Psoas muscle (tissue), 8 donors: ENCODE data around the gene AFDN. TPM values are rescaled to one million over a fixed set of nuclear protein-coding genes. Genes with fewer than 3 reads are reported as not detected.

Source experiments
- ATAC-seq, 4 donors: fragments of 200-7000 bp; cut with Tn5 transposase; one replicate each; pipeline ENCODE4 v1.9.1; 2020; ENCODE audit warnings: moderate library complexity in 3 of 4, mild to moderate bottlenecking in 2 of 4
- DNase-seq, 2 donors: peaks; one replicate each; pipeline ENCODE4 v3.0.0-alpha.2; 2020
- H3K27ac ChIP-seq: fragments of 200-600 bp; one replicate; pipeline ENCODE4 v1.8.0; 2022
- H3K27me3 ChIP-seq, 3 donors: fragments of 200-600 bp in 1 of 3; one replicate each; pipeline versions ENCODE4 v1.6.1 to v1.8.0; 2013 to 2022; ENCODE audit warnings: low read length in 2 of 3, mild to moderate bottlenecking in 2 of 3, moderate library complexity in 1 of 3; ENCODE audit not compliant: insufficient read depth in 3 of 3
- H3K36me3 ChIP-seq, 2 donors: fragments of 200-600 bp in 1 of 2; one replicate each; pipeline versions ENCODE4 v1.6.1 to v1.8.0; 2013 to 2022; ENCODE audit warnings: low read depth in 1 of 2, mild to moderate bottlenecking in 1 of 2, moderate library complexity in 1 of 2; ENCODE audit not compliant: insufficient read depth in 1 of 2
- H3K4me1 ChIP-seq: fragments of 200-600 bp; one replicate; pipeline ENCODE4 v1.8.0; 2022
- H3K4me3 ChIP-seq: fragments of 200-600 bp; one replicate; pipeline ENCODE4 v1.8.0; 2022; ENCODE audit warnings: mild to moderate bottlenecking
- H3K9me3 ChIP-seq: fragments of 200-600 bp; one replicate; pipeline ENCODE4 v1.8.0; 2022
- WGBS, 3 donors: extraction: QIAGEN DNeasy Blood & Tissue Kit; methylation state at CpG; one replicate each; pipeline versions ENCODE4 v1.1.6 to v1.1.7; 2013; 5-methylcytosine and 5-hydroxymethylcytosine counted together
- intact Hi-C, 2 donors: fragments of 100-400 bp; cut with DNase I; formaldehyde crosslinking; loops; one replicate each; pipeline versions ENCODE4 v1.11.0 to v1.14.2; 2022
- polyA plus RNA-seq, 3 donors: library from polyadenylated mRNA; stranded (reverse); fragments of 200-250 nt; gene quantifications; one replicate each; pipeline ENCODE4 v1.2.3, GENCODE V29; 2013
- total RNA-seq, 4 donors: library from RNA; stranded (reverse); fragmentation: NEBNext Ultra II Directional in 2 of 4; extraction: Animal tissue kit (Norgen Biotek cat#: 25700) in 2 of 4; gene quantifications; one replicate each; pipeline versions ENCODE4 v1.2.1 to v1.2.4, GENCODE V29; 2021 to 2023
- TF ChIP-seq, protein P1 (sequence below): fragments of 200-600 bp; IDR thresholded peaks from one replicate; pipeline ENCODE4 v1.8.0; 2022; ENCODE audit warnings: antibody characterized with exemption
- donor health status: healthy with polysubstance abuse.
- donor health status: DM: no; HTN: no; CAD: no; lungs with moderate emphysema.
- donor health status: Bipolar disorder and iron deficiency.
- donor health status: healthy.
- donor health status: DM: yes; HTN: yes; CAD: no.
- donor health status: DM: no; HTN: no; CAD: no.
- donor health status: DM: no; HTN: no; CAD: no.
- donor health status: DM: yes; HTN: yes; CAD: no.

The AFDN gene
- total and polyA plus RNA-seq, 7 donors: 12.2 to 35.6 (median 32.9) TPM

DNA sequence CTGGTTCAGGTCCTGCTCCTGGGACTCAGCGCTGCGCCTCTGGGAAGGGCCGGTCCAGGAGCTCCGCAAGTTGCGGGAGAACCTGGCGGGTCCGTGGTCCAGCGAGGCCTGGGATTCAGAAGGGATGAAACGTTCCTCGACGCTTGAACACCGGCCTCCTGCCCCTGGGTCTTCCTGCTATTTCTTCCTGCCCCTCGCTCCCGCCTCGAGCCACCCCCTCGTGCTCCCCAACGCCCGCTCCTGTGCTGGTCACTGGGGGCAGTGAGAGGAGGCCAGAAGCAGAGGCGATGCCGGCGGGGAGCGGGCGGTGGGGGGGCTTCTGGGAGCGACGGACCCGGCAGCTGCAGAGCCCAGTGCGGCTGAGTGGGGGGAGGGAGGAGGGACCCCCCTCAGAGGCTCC is 150.0 kb downstream of the AFDN start:
- no peak for ATAC-seq
- Histone ChIP-seq H3K9me3 (no peaks in the 10 kb centered on the region), H3K36me3 (peaks cover 0 to under 1% of the 10 kb centered on the region in 2 donors), H3K27me3 (no peaks in the 10 kb centered on the region), H3K27ac (no peak overlapping the region), H3K4me3 (no peak overlapping the region), H3K4me1 (peaks cover 8% of the 10 kb centered on the region)
- intact Hi-C loops: no loop called here
- no peak for DNase-seq
- 88 to 92% (median 89%) methylated on average over 20 to 27 of the region's 27 CpGs for WGBS, 3 donors
- TF ChIP-seq, protein P1, sequence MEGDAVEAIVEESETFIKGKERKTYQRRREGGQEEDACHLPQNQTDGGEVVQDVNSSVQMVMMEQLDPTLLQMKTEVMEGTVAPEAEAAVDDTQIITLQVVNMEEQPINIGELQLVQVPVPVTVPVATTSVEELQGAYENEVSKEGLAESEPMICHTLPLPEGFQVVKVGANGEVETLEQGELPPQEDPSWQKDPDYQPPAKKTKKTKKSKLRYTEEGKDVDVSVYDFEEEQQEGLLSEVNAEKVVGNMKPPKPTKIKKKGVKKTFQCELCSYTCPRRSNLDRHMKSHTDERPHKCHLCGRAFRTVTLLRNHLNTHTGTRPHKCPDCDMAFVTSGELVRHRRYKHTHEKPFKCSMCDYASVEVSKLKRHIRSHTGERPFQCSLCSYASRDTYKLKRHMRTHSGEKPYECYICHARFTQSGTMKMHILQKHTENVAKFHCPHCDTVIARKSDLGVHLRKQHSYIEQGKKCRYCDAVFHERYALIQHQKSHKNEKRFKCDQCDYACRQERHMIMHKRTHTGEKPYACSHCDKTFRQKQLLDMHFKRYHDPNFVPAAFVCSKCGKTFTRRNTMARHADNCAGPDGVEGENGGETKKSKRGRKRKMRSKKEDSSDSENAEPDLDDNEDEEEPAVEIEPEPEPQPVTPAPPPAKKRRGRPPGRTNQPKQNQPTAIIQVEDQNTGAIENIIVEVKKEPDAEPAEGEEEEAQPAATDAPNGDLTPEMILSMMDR: no peak

DNA sequence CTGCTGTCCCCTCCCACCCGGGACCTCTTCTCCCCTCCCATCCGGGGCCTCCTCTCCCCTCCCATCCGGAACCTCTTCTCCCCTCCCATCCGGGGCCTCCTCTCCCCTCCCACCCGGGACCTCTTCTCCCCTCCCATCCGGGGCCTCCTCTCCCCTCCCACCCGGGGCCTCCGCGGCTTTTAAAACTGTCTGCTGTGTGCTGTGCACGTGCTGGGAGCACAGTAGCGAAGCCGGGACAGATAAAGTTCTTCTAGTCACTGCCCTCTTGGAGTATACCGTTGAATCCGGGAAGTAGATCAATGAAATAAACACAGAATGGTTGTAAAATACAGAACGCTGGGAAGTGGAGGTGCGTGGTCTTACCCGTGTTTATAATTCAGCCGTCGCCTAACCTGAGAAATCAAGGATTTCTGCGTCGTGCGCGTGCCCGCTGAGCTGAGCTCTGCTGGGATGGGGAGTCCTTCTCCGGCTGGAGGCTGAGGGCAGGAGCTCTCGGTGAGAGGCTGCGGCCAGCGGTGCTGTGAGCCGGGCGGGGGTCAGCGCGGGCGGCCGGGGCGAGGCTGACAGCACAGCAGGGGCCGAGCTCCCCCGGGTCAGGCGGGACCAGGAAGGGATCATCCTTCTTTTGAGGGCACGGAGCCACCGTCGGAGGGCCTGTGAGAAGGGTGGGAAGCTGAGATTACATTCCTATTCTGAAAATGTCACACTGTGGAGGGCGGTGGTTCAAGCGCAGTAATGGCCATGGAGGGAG is 151.2 kb downstream of the AFDN start:
- Histone ChIP-seq H3K4me3 (no peak overlapping the region), H3K27ac (no peak overlapping the region), H3K36me3 (no peaks in the 10 kb centered on the region), H3K27me3 (no peaks in the 10 kb centered on the region), H3K4me1 (peaks cover 8% of the 10 kb centered on the region), H3K9me3 (no peaks in the 10 kb centered on the region)
- intact Hi-C loops: no loop called here
- ATAC-seq: no peak
- WGBS, 3 donors: 93 to 96% (median 94%) methylated on average over 38 to 43 of the region's 43 CpGs
- TF ChIP-seq, protein P1: no peak
- DNase-seq: no peak

DNA sequence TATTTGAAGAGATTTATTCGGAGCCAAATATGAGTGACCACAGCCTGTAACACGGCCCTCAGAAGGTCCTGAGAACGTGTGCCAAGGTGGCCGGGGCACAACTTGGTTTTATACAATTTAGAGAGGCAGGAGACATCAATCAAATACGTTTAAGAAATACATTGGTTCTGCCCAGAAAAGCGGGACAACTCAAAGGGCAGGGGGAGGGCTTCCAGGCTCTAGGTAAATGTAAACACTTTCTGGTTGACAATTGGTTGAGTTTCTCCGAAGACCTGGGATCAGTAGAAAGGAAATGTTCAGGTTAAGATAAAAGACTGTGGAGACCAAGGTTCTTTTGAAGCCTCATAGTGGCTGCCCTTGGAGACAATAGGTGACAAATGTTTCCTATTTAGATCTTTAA is 151.9 kb downstream of the AFDN start:
- Histone ChIP-seq H3K4me1 (peaks cover 8% of the 10 kb centered on the region), H3K27me3 (no peaks in the 10 kb centered on the region), H3K9me3 (no peaks in the 10 kb centered on the region), H3K4me3 (no peak overlapping the region), H3K27ac (no peak overlapping the region), H3K36me3 (no peaks in the 10 kb centered on the region)
- DNase-seq (no peak), ATAC-seq (no peak)
- WGBS, 3 donors: 63 to 84% (median 84%) methylated on average over 7 of the region's 7 CpGs
- TF ChIP-seq, protein P1: no peak
- intact Hi-C loops: no loop called here

DNA sequence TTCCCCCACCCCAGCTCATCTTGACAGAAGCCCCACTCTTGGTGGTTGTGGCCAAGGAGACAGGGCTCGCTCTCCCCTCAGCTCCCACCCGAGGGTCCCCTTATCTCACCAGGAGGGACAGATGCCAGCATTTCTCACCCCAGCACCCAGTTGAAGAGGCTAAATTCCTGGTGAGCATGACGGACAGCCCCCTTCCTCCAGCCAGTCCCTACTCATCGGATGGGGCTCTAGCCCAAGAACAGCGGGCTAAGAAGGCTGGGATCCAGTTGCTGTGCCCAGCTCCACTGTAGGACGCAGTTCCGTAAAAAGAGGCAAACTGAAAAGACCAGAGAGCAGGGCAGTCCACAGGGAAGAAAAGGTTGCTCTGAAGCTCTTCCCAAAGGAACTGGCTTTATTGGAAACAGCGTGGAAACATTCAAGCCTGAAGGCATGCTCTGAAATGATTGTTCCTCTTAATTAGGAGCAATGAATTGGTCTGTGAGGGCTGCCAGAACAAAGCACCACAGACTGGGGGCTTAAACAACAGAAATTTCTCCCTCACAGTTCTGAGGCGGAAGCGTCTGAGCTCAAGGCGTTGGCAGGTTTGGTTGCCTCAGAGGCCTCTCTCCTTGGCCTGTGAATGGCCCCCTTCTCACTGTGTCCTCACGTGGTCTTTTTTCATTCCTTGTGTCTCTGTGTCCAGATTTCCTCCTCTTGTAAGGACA is 152.9 kb downstream of the AFDN start:
- H3K27me3 ChIP-seq: no peaks in the 10 kb centered on the region
- TF ChIP-seq, protein P1: no peak
- no peaks in the 10 kb centered on the region for H3K36me3 ChIP-seq
- peaks cover 5% of the 10 kb centered on the region for H3K4me1 ChIP-seq
- DNase-seq: no peak
- intact Hi-C loops: no loop called here
- no peak overlapping the region for H3K4me3 ChIP-seq
- H3K27ac ChIP-seq: no peak overlapping the region
- no peaks in the 10 kb centered on the region for H3K9me3 ChIP-seq
- whole genome bisulfite sequencing, 3 donors: 83 to 87% (median 84%) methylated on average over 12 of the region's 12 CpGs
- ATAC-seq: no peak
